GM06990 (cell line): ENCODE results near the gene MSMP.

Source experiments
- DNase-seq: peaks from one replicate; pipeline ENCODE4 v3.0.0-alpha.2; 2011; ENCODE audit not compliant: insufficient read length; ENCODE audit errors: extremely low read depth
- H3K27me3 ChIP-seq: replicated peaks from 2 replicates; pipeline ENCODE4 v1.6.0; 2011; ENCODE audit warnings: low read length; ENCODE audit not compliant: control insufficient read depth, insufficient read depth
- H3K36me3 ChIP-seq: 2 replicates; pipeline ENCODE4 v1.5.1; 2011; ENCODE audit warnings: low read length; ENCODE audit not compliant: control insufficient read depth, insufficient read depth
- H3K4me3 ChIP-seq: replicated peaks from 2 replicates; pipeline ENCODE4 v1.5.1; 2011; ENCODE audit warnings: low read depth, mild to moderate bottlenecking, control low read depth, low read length
- TF ChIP-seq, protein P1 (sequence below): IDR thresholded peaks from 2 replicates; pipeline ENCODE4 v1.5.1; 2011; ENCODE audit warnings: low read length, control low read depth, mild to moderate bottlenecking, inconsistent platforms; ENCODE audit not compliant: insufficient read depth, poor library complexity, severe bottlenecking

The MSMP gene

DNA sequence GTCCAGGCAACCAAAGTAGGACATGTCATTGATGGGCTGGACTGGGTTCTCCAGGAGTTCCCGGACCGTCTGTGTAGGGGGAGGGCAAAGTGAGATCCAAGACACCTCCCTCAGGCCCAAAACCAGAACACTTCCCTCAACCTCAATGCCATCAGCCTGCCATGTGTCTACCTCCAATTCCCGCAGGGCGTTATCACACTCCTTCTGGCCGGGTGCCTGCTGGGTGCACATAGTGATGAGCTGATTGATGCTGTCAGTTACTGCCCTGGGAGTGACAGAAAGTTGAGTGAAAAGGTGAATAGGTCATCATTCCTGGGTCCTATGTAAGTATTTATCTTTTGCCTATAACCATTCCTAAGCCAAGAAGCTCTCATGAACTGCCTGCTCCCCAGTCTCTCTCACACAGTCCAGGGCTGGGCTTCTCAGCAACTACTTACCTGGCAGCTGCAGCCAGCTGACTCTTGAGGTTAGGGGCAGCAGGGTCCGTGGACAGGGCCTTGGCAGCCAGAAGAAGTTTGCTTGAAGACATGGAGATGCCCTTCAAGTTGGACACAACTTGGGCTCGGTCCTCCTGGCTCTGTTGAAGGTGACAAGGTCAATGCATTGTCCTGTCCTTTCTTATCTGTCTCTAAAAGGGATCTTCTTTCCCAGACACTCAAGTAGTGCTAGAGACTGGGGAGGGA is 43.1 kb downstream of the MSMP start:
- Histone ChIP-seq H3K36me3 (peaks cover 64% of the 10 kb centered on the region), H3K4me3 (no peak overlapping the region), H3K27me3 (no peaks in the 10 kb centered on the region)
- TF ChIP-seq, protein P1, sequence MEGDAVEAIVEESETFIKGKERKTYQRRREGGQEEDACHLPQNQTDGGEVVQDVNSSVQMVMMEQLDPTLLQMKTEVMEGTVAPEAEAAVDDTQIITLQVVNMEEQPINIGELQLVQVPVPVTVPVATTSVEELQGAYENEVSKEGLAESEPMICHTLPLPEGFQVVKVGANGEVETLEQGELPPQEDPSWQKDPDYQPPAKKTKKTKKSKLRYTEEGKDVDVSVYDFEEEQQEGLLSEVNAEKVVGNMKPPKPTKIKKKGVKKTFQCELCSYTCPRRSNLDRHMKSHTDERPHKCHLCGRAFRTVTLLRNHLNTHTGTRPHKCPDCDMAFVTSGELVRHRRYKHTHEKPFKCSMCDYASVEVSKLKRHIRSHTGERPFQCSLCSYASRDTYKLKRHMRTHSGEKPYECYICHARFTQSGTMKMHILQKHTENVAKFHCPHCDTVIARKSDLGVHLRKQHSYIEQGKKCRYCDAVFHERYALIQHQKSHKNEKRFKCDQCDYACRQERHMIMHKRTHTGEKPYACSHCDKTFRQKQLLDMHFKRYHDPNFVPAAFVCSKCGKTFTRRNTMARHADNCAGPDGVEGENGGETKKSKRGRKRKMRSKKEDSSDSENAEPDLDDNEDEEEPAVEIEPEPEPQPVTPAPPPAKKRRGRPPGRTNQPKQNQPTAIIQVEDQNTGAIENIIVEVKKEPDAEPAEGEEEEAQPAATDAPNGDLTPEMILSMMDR: no peak
- DNase-seq: no peak

DNA sequence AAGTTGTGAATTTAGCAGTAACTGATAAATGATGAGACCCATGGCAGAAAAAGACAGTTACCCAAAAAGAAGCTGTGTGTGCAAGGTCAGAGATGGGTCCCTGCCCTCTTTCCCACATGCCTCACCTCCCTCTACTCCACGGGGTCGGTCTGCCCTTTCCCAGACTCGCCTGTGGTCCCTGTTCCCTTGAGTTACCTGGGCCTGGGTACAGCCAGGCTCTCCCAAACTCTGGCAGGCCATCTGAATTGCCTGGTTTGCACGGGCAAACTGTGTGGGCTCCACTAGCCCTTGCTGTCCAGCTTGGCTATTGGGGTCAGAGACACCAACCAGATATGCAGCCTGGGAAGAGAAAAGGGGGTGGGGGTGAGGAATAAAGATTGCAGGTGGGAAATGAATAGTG is 45.9 kb downstream of the MSMP start:
- H3K27me3 ChIP-seq: no peaks in the 10 kb centered on the region
- no peak for DNase-seq
- H3K36me3 ChIP-seq: peaks cover 70% of the 10 kb centered on the region
- no peak overlapping the region for H3K4me3 ChIP-seq
- TF ChIP-seq, protein P1: no peak

DNA sequence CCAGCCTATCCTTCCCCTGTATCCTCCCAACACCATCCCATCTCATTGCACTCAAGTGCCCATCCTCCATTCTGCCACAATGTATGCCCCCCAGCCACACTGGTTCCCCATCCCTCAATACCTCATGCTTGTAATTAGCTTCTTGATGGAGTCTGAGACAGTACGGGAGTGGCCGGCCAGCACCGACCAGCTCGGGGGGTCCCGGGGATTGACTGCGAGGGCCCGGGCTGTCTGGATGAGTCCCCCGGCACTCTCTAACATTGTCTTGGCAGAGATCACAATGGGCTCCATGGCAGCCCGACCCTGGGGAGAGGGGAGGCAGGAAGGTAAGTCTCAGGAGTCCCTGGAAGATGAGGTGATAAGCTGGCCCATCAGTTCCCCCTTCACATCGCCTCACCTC is 47.1 kb downstream of the MSMP start:
- Histone ChIP-seq H3K36me3 (peaks cover 68% of the 10 kb centered on the region), H3K27me3 (no peaks in the 10 kb centered on the region), H3K4me3 (no peak overlapping the region)
- TF ChIP-seq, protein P1: no peak
- DNase-seq: no peak

DNA sequence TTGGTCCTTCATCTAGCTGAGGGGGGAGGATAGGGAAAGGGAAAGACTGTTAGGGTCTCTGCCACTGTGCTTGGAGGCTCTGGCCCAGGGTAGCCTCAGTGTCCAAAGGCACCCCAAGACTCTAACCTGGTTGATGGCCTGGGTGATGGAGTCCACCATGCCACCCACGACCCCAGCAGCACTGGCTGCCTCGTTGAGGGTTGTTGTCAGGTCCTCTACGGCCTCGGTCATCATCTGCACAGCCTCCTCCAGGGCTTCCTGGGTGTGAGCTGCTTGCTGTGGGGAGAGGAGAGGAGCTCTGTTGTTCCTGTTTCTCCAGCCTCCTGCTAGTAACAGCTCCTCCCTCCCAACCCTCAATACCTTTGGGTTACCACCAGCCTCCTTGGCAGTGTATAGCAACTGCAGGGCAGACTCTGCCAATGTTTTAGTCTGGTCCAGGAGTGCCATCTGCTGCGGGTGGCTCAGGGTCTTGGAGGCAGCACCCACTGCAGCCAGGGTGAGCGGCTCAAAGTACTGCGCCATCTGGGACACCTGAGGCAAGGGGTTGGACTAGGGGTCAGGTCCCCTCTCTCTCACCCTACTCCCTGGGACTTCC is 48.1 kb downstream of the MSMP start:
- Histone ChIP-seq H3K27me3 (no peaks in the 10 kb centered on the region), H3K36me3 (peaks cover 64% of the 10 kb centered on the region), H3K4me3 (no peak overlapping the region)
- DNase-seq: no peak
- TF ChIP-seq, protein P1: no peak

DNA sequence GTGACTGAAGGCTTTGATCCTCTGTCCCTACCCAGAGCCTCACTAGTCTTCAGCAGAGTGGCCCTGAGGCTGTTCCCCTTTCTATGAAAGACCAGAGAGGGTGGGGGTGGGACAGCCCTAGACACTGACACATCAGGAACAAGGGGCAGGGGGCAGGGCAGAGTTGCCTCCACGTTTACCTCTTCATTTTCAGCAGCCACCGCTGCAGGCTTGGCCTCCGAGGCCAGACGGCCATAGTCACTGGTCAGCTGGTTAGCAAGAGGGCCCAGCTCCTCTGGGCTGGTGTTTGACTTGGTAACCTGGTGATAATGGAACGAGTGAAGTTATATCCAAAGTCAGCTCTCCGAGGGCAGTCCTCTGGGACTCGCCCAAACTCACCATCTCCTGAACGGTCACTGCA is 48.7 kb downstream of the MSMP start:
- TF ChIP-seq, protein P1: no peak
- H3K27me3 ChIP-seq: no peaks in the 10 kb centered on the region
- no peak for DNase-seq
- H3K4me3 ChIP-seq: no peak overlapping the region
- H3K36me3 ChIP-seq: peaks cover 59% of the 10 kb centered on the region
